Type B pancreatic cell (in vitro differentiated cells): ENCODE measurements around the gene SULF2. TPM values are rescaled to one million over a fixed set of nuclear protein-coding genes. Genes with fewer than 3 reads are reported as not detected.

Experiments used
- DNase-seq: peaks from one replicate; pipeline ENCODE4 v3.0.0; 2021; ENCODE audit warnings: mixed read lengths; ENCODE audit not compliant: unreplicated experiment; ENCODE audit errors: extremely low spot score
- H3K27ac Mint-ChIP-seq: 2 replicates; pipeline ENCODE4 v1.8.0; 2021; ENCODE audit warnings: mild to moderate bottlenecking, mixed read lengths
- H3K27me3 Mint-ChIP-seq: 2 replicates; pipeline ENCODE4 v1.8.0; 2021; ENCODE audit warnings: mixed read lengths
- H3K36me3 Mint-ChIP-seq: 2 replicates; pipeline ENCODE4 v1.8.0; 2021; ENCODE audit warnings: mixed read lengths
- H3K4me1 Mint-ChIP-seq: one replicate; pipeline ENCODE4 v1.8.0; 2021; ENCODE audit warnings: mixed read lengths; ENCODE audit not compliant: unreplicated experiment
- H3K4me3 Mint-ChIP-seq: 2 replicates; pipeline ENCODE4 v1.8.0; 2021; ENCODE audit warnings: mild to moderate bottlenecking, mixed read lengths
- H3K9me3 Mint-ChIP-seq: 2 replicates; pipeline ENCODE4 v1.8.0; 2021; ENCODE audit warnings: mixed read lengths
- CTCF ChIP-seq: fragments of 200-600 bp; sonication (generic); conservative IDR thresholded peaks from 2 replicates; pipeline ENCODE4 v1.5.0; 2021; ENCODE audit warnings: antibody characterized with exemption, mild to moderate bottlenecking
- total RNA-seq: library from RNA; stranded (reverse); gene quantifications from 2 replicates; pipeline ENCODE4 v1.2.1, GENCODE V29; 2021; ENCODE audit warnings: low replicate concordance

The SULF2 gene
- total RNA-seq, 1 donor from 2014 or later, result 146 TPM

GRCh38 chr20:47789764-47790579 lies 4.7 kb upstream of the SULF2 start:
- Mint-ChIP-seq H3K27ac (no peak overlapping the region), H3K4me1 (peaks cover 55% of the 10 kb centered on the region), H3K36me3 (no peaks in the 10 kb centered on the region), H3K4me3 (peak overlapping the region; percentile 5), H3K9me3 (no peaks in the 10 kb centered on the region), H3K27me3 (peaks cover 13% of the 10 kb centered on the region)
- no peak for DNase-seq
- TF ChIP-seq CTCF, result no peak

GRCh38 chr20:47789081-47789763 lies 3.9 kb upstream of the SULF2 start:
- DNase-seq, result no peak
- TF ChIP-seq CTCF, result no peak
- Mint-ChIP-seq H3K4me3 (peak overlapping the region; percentile 66), H3K36me3 (no peaks in the 10 kb centered on the region), H3K27ac (peak overlapping the region; percentile 1), H3K4me1 (peaks cover 59% of the 10 kb centered on the region), H3K9me3 (no peaks in the 10 kb centered on the region), H3K27me3 (peaks cover 16% of the 10 kb centered on the region)

DNA sequence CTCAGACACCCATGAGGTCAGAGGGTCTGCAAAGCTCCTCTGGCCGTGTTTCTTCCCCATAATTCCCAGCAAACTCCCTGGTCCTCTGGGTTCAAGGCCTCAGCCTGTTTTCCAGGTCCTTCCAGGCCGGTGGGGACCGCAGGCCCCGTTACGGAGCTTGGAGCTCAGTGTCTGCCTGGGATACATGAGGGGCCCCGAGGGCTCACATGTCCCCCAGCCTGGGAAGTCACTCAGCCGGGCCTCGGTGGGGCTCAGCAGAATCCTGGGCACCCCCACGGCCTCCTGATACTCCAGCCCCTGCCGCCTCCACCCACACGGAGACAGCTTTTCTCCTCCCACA lies 3.4 kb upstream of the SULF2 start:
- Mint-ChIP-seq H3K4me3 (peak overlapping the region; percentile 66), H3K27me3 (peaks cover 16% of the 10 kb centered on the region), H3K36me3 (no peaks in the 10 kb centered on the region), H3K27ac (peak overlapping the region; percentile 1), H3K4me1 (peaks cover 64% of the 10 kb centered on the region), H3K9me3 (no peaks in the 10 kb centered on the region)
- no peak for DNase-seq
- no peak for TF ChIP-seq CTCF

- H3K4me1 Mint-ChIP-seq, result peaks cover 75% of the 10 kb centered on the region
- H3K27me3 Mint-ChIP-seq, result peaks cover 19% of the 10 kb centered on the region
- H3K36me3 Mint-ChIP-seq, result no peaks in the 10 kb centered on the region
- TF ChIP-seq CTCF, result no peak
- H3K4me3 Mint-ChIP-seq, result peak overlapping the region; percentile 98
- H3K27ac Mint-ChIP-seq, result peak overlapping the region; percentile 97
- no peaks in the 10 kb centered on the region for H3K9me3 Mint-ChIP-seq
- DNase-seq, result no peak
These were observed 1.5 kb upstream of the SULF2 start for GRCh38 chr20:47786765-47787107.

DNA sequence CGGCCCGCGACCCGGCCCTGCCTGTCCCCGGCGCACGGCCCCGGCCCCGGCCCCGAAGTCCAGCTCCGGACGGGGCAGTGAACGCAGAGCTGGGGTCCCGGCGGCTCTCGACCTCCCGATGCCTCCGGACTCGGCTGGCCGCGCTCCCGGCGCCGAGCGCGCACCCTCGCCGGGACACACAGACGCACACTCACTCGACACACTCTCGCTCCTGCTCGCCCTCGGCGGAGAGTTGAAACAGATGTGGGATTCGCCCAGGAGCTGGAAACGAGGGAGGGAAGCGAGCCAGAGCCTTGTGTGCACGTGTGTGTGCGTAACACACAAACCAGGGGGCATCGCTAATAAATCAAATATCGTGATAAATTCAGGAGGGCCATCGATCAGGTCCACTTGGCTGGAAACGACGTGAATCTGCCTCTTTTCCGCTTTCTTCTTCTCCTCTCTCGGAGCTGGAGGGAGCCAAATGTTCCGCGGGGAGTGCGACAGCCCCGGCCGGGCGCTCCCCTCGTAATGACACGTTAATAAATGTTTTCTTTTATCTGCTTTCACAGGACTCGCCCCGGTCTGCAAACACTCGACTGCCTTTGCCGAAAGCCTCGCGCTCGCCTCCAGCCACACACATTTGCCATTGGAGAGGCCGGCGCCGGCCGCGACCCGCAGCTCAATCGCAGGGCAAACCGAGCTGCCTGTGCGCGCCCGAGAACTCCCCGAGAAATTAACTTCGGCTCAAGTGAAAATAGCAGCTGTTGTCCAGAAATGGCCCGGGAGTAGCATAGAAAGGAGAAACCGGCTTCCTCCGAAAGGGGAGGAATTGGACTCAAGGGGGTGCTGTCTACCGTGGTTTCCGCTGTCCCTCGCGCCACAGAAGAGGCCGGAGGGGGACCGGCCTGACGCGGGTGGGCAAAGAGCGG lies 828 bp upstream of the SULF2 start:
- DNase-seq, result peak; percentile 83
- H3K4me1 Mint-ChIP-seq, result peaks cover 69% of the 10 kb centered on the region
- peaks cover 19% of the 10 kb centered on the region for H3K27me3 Mint-ChIP-seq
- H3K4me3 Mint-ChIP-seq, result peak overlapping the region; percentile 98
- H3K9me3 Mint-ChIP-seq, result no peaks in the 10 kb centered on the region
- no peaks in the 10 kb centered on the region for H3K36me3 Mint-ChIP-seq
- peak; percentile 88 for TF ChIP-seq CTCF
- H3K27ac Mint-ChIP-seq, result peak overlapping the region; percentile 97
